HuH-7.5 (cell line): Measurements from ENCODE around the gene DNASE1L2.

Experiments used
- DNase-seq: peaks from one replicate; pipeline ENCODE4 v3.0.0; 2011; ENCODE audit warnings: low spot score

DNASE1L2 gene

DNA sequence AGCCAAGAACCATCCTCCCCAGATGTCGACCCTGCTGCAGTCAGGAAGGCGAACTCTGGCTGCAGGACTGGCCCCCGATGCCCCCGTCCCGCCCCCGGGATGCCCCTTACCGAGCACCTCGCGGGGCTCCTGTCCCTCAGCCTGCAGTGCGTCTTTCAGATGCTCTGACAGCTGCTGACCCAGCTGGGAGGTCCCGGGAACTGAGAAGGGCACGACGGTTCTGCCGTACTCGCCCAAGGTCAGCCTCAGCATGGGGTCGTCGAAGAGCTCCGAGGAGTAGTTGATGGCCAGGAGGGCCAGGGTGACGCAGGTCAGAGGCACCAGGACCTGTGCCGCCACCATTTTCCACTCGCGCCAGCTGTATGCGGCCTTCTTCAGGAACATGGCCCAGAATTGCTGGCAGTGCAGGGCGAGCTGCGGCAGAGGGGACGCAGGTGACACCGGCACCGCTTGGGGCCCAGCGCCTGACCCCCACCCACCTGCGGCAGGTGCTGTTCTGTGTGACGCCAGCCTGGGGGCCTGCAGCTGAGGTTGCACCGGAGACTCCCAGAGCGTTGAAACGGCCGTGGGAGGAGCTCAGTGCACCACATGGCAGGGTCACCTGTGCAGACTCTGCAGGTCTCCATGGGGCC is 51.8 kb downstream of the DNASE1L2 start:
- DNase-seq = no peak
